SK-N-MC (cell line): ENCODE measurements around the gene PDIA4.

Experiments
- EZH2 ChIP-seq: fragments of 200-600 bp; sonication (generic); IDR thresholded peaks from one replicate; pipeline ENCODE4 v1.6.1; 2017; ENCODE audit warnings: antibody characterized with exemption
- FOXP2 ChIP-seq: optimal IDR thresholded peaks from 2 replicates; pipeline ENCODE3; 2011; ENCODE audit warnings: mild to moderate bottlenecking, moderate library complexity; ENCODE audit not compliant: insufficient read depth; ENCODE audit errors: extremely low read length, control extremely low read depth

DNA sequence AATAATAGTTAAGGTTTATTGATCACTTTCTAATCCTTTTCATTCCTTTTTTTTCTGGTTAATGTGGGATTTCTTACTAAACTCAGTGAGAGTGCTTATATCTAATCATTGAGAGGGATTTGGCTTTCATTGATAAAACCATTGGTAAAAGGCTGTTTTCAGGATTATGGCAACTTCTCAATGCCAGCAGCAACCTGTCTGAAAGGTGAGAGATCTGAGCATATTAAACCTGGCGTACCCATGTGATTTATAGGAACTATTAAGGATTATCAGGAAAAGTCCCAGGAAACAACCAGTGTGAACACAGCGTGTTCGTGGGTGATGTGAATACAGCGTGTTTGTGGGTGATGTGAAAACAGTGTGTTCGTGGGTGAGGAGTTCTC lies 65.9 kb downstream of the PDIA4 start:
- TF ChIP-seq FOXP2 (no peak), EZH2 (no peak)
